ENCODE measurements around the gene TMEM178A.

The TMEM178A gene

DNA sequence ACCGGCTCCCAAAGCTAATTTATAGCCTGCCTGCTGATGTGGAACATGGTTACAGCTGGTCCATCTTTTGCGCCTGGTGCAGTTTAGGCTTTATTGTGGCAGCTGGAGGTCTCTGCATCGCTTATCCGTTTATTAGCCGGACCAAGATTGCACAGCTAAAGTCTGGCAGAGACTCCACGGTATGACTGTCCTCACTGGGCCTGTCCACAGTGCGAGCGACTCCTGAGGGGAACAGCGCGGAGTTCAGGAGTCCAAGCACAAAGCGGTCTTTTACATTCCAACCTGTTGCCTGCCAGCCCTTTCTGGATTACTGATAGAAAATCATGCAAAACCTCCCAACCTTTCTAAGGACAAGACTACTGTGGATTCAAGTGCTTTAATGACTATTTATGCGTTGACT is 51.4 kb downstream of the TMEM178A start:
- DNase-seq (ENCODE audit: low read depth) = no peak
- no peak overlapping the region for H3K4me3 ChIP-seq (ENCODE audit: low read depth, low read length)
- TF ChIP-seq, protein P1, sequence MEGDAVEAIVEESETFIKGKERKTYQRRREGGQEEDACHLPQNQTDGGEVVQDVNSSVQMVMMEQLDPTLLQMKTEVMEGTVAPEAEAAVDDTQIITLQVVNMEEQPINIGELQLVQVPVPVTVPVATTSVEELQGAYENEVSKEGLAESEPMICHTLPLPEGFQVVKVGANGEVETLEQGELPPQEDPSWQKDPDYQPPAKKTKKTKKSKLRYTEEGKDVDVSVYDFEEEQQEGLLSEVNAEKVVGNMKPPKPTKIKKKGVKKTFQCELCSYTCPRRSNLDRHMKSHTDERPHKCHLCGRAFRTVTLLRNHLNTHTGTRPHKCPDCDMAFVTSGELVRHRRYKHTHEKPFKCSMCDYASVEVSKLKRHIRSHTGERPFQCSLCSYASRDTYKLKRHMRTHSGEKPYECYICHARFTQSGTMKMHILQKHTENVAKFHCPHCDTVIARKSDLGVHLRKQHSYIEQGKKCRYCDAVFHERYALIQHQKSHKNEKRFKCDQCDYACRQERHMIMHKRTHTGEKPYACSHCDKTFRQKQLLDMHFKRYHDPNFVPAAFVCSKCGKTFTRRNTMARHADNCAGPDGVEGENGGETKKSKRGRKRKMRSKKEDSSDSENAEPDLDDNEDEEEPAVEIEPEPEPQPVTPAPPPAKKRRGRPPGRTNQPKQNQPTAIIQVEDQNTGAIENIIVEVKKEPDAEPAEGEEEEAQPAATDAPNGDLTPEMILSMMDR (IDR thresholded peaks at IDR 0.05; ENCODE audit: control insufficient read depth, extremely low read depth, insufficient read depth) = no peak

DNA sequence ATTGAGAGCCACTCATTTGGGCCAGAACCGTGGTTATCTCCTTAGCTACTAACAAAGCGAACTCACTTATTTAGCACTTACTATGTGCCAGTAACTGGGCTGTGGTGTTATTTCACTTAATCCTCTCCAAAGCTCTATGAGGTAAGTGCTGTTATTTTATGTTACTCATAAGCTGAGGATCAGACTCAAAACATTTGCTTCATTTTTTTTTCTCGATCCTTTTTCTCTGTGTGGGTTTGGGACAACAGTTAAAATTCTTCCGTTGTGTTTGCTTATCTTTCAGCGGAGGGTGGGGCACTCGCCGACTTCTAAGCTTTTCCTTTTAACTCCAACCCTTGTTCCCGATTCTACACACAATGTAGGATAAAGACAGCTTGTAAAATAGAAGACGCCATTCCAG is 52.8 kb downstream of the TMEM178A start:
- DNase-seq (ENCODE audit: low read depth) = no peak
- no peak overlapping the region for H3K4me3 ChIP-seq (ENCODE audit: low read depth, low read length)
- TF ChIP-seq, protein P1 (IDR thresholded peaks at IDR 0.05; ENCODE audit: control insufficient read depth, extremely low read depth, insufficient read depth) = no peak

DNA sequence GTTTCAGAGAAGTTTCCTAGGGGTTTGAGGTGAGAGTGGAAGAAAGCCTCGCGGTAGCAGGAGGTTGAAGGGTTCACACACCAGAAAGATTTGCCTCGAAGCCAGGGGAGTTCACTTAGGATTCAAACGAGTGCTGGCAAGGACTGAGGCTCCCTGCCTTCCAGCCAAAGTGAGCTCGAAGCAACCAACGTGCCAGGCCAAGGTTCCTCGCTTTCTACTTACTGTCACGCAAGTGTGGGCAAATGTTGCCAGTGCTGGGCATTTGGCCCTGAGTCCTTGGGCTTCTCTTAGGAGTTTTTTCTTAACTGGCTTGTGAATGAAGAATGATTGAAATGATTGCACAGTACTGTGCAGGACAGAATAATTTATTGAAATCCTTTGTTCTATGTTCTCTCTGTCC is 53.6 kb downstream of the TMEM178A start:
- TF ChIP-seq, protein P1 (IDR thresholded peaks at IDR 0.05; ENCODE audit: control insufficient read depth, extremely low read depth, insufficient read depth) = no peak
- no peak for DNase-seq (ENCODE audit: low read depth)
- H3K4me3 ChIP-seq (ENCODE audit: low read depth, low read length) = no peak overlapping the region

DNA sequence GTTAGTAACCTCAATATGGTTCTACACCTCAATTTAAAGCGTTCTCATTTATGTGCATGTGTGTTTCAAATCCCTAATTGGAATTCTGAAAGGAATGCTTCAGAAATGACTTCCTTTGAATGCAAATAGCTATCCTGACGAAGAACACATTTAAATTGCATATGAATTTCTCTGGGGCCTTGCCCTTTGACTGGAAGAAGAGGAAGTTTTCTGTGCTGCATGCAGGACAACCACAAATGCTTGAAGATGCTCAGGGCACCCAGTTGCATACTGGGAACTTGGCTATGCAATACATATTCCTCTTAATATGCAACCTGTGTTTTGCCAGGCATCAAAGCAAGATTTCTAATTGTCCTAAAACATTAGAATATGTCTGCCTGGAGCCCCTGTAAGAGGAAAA is 55.3 kb downstream of the TMEM178A start:
- H3K4me3 ChIP-seq (ENCODE audit: low read depth, low read length) = no peak overlapping the region
- TF ChIP-seq, protein P1 (IDR thresholded peaks at IDR 0.05; ENCODE audit: control insufficient read depth, extremely low read depth, insufficient read depth) = no peak
- no peak for DNase-seq (ENCODE audit: low read depth)

DNA sequence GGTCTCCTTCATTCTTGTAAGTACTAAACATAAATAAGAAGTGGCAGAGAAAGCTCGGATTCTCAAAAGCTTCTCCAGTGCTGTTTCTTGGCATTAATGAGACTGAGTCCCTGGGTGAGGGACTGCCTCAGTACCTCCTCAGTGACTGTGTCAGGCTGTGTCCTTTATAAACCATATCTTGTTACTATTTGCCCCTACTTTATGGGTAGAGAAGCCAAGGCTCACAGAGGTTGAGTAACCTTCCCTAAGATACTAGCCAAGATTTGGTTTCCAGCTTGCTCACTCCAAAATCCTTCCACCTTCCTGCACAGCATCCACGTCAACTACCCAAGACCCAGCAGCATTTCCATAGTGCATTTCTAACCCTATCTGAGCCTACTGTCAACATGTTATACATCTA is 57.8 kb downstream of the TMEM178A start:
- no peak for DNase-seq (ENCODE audit: low read depth)
- TF ChIP-seq, protein P1 (IDR thresholded peaks at IDR 0.05; ENCODE audit: control insufficient read depth, extremely low read depth, insufficient read depth) = no peak
- H3K4me3 ChIP-seq (ENCODE audit: low read depth, low read length) = no peak overlapping the region

DNA sequence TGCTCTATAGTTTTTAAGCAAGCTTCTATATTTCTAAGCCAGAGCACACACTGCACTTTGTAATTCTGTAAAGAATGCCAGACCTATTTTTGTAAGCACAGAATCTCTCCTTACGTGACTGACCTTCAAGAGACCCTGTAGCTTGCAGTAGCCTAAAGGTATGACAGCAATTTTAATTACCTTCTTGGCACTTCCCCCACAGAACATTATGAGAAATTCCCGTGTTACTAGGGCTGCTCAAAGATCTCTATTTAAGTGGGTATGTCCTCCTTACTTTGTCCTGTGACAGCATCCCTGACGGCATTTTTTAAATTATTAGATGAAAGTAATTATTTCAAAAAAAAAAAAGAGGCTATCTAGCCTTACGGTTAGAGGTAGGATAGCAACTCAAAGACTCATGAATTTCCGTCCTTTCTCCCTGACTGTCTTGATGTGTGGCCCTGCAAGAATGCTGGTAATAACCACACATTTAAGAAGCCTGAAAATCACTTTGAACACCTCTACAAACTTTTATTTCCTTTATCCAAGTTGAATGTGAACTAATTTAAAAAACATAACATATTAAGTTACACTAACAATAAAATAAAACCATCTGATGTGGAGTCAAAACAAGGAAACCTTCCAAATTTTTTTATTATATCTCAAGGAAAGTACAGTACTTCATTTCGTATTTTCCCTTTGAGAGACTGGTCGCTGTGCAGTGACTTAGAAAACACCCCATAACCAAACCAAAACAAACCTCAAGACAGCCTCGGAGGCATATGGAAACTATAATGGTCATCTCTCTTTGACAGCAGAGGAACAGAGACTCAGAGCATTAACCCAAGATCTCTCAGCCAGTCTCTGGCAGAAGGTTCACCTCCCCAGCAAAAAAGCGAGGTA is 58.5 kb downstream of the TMEM178A start:
- no peak for DNase-seq (ENCODE audit: low read depth)
- TF ChIP-seq, protein P1 (IDR thresholded peaks at IDR 0.05; ENCODE audit: control insufficient read depth, extremely low read depth, insufficient read depth) = no peak
- no peak overlapping the region for H3K4me3 ChIP-seq (ENCODE audit: low read depth, low read length)

DNA sequence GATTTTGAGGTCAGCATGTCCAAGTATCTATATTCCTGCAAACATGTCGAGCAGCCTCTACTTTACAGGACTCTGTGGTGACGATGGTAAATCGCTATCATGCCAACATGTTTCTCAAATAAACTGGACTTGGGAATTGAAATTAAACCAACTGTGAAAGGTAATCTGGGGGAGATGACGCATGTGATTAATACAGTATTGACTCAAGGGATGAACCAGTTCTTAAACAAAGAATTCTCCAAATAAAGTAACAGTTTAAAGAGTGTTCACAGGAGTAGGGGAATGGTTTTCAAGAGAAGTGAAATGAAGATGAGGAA is 59.1 kb downstream of the TMEM178A start:
- DNase-seq (ENCODE audit: low read depth) = peak; percentile 10
- TF ChIP-seq, protein P1 (IDR thresholded peaks at IDR 0.05; ENCODE audit: control insufficient read depth, extremely low read depth, insufficient read depth) = no peak
- no peak overlapping the region for H3K4me3 ChIP-seq (ENCODE audit: low read depth, low read length)

Data from LNCaP clone FGC (cell line).